HCT116 (cell line): ENCODE data around the gene TEX47.

ENCODE experiments used
- EZH2 ChIP-seq: fragments of 200-600 bp; sonication (generic); IDR thresholded peaks from 2 replicates; pipeline ENCODE4 v1.6.1; 2017; ENCODE audit warnings: antibody characterized with exemption, mixed run types
- EZH2phosphoT487 ChIP-seq: fragments of 200-600 bp; IDR thresholded peaks from 2 replicates; pipeline ENCODE4 v1.6.1; 2018; ENCODE audit warnings: antibody characterized with exemption, borderline replicate concordance
- POLR2AphosphoS5 ChIP-seq: IDR thresholded peaks from 2 replicates; pipeline ENCODE4 v1.6.1; 2011; ENCODE audit warnings: mild to moderate bottlenecking, low read depth, low read length, moderate library complexity
- SIN3A ChIP-seq: IDR thresholded peaks from 2 replicates; pipeline ENCODE4 v1.6.1; 2012; ENCODE audit warnings: low read depth
- TF ChIP-seq, protein P1 (sequence below), 3 experiments: fragments of 200-600 bp in 1 of 3; sonication (generic) in 1 of 3; IDR thresholded peaks in 2 of 3; conservative IDR thresholded peaks in 1 of 3; 2 replicates each; pipeline ENCODE4 v1.5.1; 2012 to 2017; ENCODE audit warnings: low read depth in 2 of 3, low read length in 2 of 3, antibody characterized with exemption in 1 of 3, borderline replicate concordance in 1 of 3, control low read depth in 1 of 3, mild to moderate bottlenecking in 1 of 3, mixed read lengths in 1 of 3, mixed run types in 1 of 3, moderate library complexity in 1 of 3; ENCODE audit not compliant: insufficient read depth in 1 of 3
- TF ChIP-seq, protein P2 (sequence below): IDR thresholded peaks from 2 replicates; pipeline ENCODE4 v1.6.1; 2012

DNA sequence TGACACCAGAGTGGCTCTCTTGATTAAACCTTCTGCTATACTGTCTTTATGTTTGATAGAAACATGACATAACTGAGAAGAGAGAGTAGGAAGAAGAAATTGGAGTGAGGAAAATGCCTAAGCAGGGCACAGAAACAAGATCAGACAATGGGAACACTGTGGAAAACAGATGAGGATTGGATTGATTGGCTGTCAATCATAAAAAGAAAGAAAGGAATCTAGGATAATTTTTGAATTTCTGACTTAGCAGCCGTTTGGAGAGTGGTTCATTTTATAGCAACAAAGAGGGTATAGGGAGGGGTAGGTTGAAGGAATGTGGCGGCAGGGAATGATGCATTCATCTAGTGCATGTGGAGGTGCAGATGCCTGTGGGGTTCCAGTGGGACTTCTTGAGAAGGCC, 7.8 kb downstream of the TEX47 start:
- TF ChIP-seq, protein P1, sequence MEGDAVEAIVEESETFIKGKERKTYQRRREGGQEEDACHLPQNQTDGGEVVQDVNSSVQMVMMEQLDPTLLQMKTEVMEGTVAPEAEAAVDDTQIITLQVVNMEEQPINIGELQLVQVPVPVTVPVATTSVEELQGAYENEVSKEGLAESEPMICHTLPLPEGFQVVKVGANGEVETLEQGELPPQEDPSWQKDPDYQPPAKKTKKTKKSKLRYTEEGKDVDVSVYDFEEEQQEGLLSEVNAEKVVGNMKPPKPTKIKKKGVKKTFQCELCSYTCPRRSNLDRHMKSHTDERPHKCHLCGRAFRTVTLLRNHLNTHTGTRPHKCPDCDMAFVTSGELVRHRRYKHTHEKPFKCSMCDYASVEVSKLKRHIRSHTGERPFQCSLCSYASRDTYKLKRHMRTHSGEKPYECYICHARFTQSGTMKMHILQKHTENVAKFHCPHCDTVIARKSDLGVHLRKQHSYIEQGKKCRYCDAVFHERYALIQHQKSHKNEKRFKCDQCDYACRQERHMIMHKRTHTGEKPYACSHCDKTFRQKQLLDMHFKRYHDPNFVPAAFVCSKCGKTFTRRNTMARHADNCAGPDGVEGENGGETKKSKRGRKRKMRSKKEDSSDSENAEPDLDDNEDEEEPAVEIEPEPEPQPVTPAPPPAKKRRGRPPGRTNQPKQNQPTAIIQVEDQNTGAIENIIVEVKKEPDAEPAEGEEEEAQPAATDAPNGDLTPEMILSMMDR (IDR thresholded peaks at IDR 0.05 in 2 of 3, conservative IDR thresholded peaks at IDR 0.05 in 1 of 3; ENCODE audit: borderline replicate concordance in 1 of 3, insufficient read depth in 1 of 3, low read depth in 2 of 3, low read length in 2 of 3), result no peak
- no peak for TF ChIP-seq EZH2
- TF ChIP-seq POLR2AphosphoS5, result no peak
- TF ChIP-seq, protein P2, sequence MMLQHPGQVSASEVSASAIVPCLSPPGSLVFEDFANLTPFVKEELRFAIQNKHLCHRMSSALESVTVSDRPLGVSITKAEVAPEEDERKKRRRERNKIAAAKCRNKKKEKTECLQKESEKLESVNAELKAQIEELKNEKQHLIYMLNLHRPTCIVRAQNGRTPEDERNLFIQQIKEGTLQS, result no peak
- no peak for TF ChIP-seq EZH2phosphoT487
- no peak for TF ChIP-seq SIN3A
